Neural cell (in vitro differentiated cells): ENCODE data around the gene DPP7. TPM values are rescaled to one million over a fixed set of nuclear protein-coding genes. Genes with fewer than 3 reads are reported as not detected.

Experiments used
- H2AFZ ChIP-seq: fragments of 200-600, 300-800 bp; sonication (generic), shearing (Covaris generic); 2 replicates; pipeline ENCODE4 v1.6.0; 2014; ENCODE audit warnings: low read depth, mild to moderate bottlenecking, antibody characterized with exemption, low read length, moderate library complexity
- H3F3A ChIP-seq: fragments of 200-600 bp; shearing (Covaris generic); 2 replicates; pipeline ENCODE4 v1.6.1; 2016; ENCODE audit warnings: mild to moderate bottlenecking, moderate library complexity, mixed read lengths, antibody characterized with exemption, low read length; ENCODE audit not compliant: insufficient read depth, poor library complexity, severe bottlenecking
- H3K27ac ChIP-seq: fragments of 200-600, 300-800 bp; sonication (generic), shearing (Covaris generic); 2 replicates; pipeline ENCODE4 v1.5.1; 2014; ENCODE audit warnings: mild to moderate bottlenecking, low read length, moderate library complexity
- H3K27me3 ChIP-seq: fragments of 300-800, 200-600 bp; sonication (generic), shearing (Covaris generic); 2 replicates; pipeline ENCODE4 v1.6.0; 2014; ENCODE audit warnings: mild to moderate bottlenecking, low read depth, low read length, moderate library complexity; ENCODE audit not compliant: insufficient read depth
- H3K36me3 ChIP-seq: fragments of 300-800, 200-600 bp; sonication (generic), shearing (Covaris generic); 2 replicates; pipeline ENCODE4 v1.5.1; 2014; ENCODE audit warnings: mild to moderate bottlenecking, antibody characterized with exemption, low read length, moderate library complexity; ENCODE audit not compliant: insufficient read depth
- H3K4me2 ChIP-seq: fragments of 300-800, 200-600 bp; sonication (generic), shearing (Covaris generic); 2 replicates; pipeline ENCODE4 v1.6.0; 2014; ENCODE audit warnings: mild to moderate bottlenecking, low read length
- H3K4me3 ChIP-seq: fragments of 300-800, 200-600 bp; sonication (generic), shearing (Covaris generic); 2 replicates; pipeline ENCODE4 v1.5.1; 2014; ENCODE audit warnings: mild to moderate bottlenecking, low read length, moderate library complexity
- H3K79me2 ChIP-seq: fragments of 200-600 bp; shearing (Covaris generic); replicated peaks from 2 replicates; pipeline ENCODE4 v1.6.0; 2014; ENCODE audit warnings: mild to moderate bottlenecking, low read length, moderate library complexity; ENCODE audit not compliant: insufficient read depth
- H3K9ac ChIP-seq: fragments of 300-800, 200-600 bp; sonication (generic), shearing (Covaris generic); 2 replicates; pipeline ENCODE4 v1.6.1; 2016; ENCODE audit warnings: mild to moderate bottlenecking, low read length, mixed read lengths
- H3K9me2 ChIP-seq: fragments of 200-600 bp; shearing (Covaris generic); 2 replicates; pipeline ENCODE4 v1.6.1; 2016; ENCODE audit warnings: mild to moderate bottlenecking, low read length, mixed read lengths; ENCODE audit not compliant: insufficient read depth
- H3K9me3 ChIP-seq: fragments of 200-600, 300-800 bp; sonication (generic), shearing (Covaris generic); 2 replicates; pipeline ENCODE4 v1.6.1; 2016; ENCODE audit warnings: mild to moderate bottlenecking, mixed run types, low read length, moderate library complexity, mixed read lengths
- H4K20me1 ChIP-seq: fragments of 200-600 bp; shearing (Covaris generic); 2 replicates; pipeline ENCODE4 v1.6.1; 2016; ENCODE audit warnings: mild to moderate bottlenecking, mixed run types; ENCODE audit not compliant: insufficient read depth
- CTCF ChIP-seq: fragments of 450-650 bp; IDR thresholded peaks from 2 replicates; pipeline ENCODE4 v1.5.1; 2014; ENCODE audit warnings: antibody characterized with exemption, mild to moderate bottlenecking, moderate library complexity; ENCODE audit not compliant: poor library complexity, severe bottlenecking
- EP300 ChIP-seq: fragments of 450-650 bp; conservative IDR thresholded peaks from 2 replicates; pipeline ENCODE4 v1.6.1; 2014; ENCODE audit warnings: antibody characterized with exemption, mild to moderate bottlenecking, moderate library complexity; ENCODE audit not compliant: poor library complexity, severe bottlenecking
- EZH2 ChIP-seq: fragments of 200-600, 300-800 bp; shearing (Covaris generic), sonication (generic); IDR thresholded peaks from 2 replicates; pipeline ENCODE4 v1.6.1; 2014; ENCODE audit warnings: antibody characterized with exemption, low read length, borderline replicate concordance, mild to moderate bottlenecking; ENCODE audit not compliant: insufficient read depth, poor library complexity, severe bottlenecking
- MXI1 ChIP-seq: fragments of 450-650 bp; conservative IDR thresholded peaks from 2 replicates; pipeline ENCODE4 v1.6.1; 2014; ENCODE audit warnings: antibody characterized with exemption, mild to moderate bottlenecking; ENCODE audit not compliant: poor library complexity, severe bottlenecking
- POLR2AphosphoS5 ChIP-seq: IDR thresholded peaks from 2 replicates; pipeline ENCODE4 v1.6.1; 2012
- RAD21 ChIP-seq: fragments of 450-650 bp; conservative IDR thresholded peaks from 2 replicates; pipeline ENCODE4 v1.6.1; 2014; ENCODE audit warnings: antibody characterized with exemption, mild to moderate bottlenecking, moderate library complexity
- SMC3 ChIP-seq: fragments of 450-650 bp; conservative IDR thresholded peaks from 2 replicates; pipeline ENCODE4 v1.6.1; 2014; ENCODE audit warnings: antibody characterized with exemption, mild to moderate bottlenecking, moderate library complexity; ENCODE audit not compliant: poor library complexity
- TAF1 ChIP-seq: IDR thresholded peaks from 2 replicates; pipeline ENCODE4 v1.6.1; 2012; ENCODE audit warnings: low read depth
- polyA plus RNA-seq: library from polyadenylated mRNA; depleted of rRNA; stranded (reverse); fragments of >200 nt; gene quantifications from 2 replicates; pipeline ENCODE4 v1.2.3, GENCODE V29; 2014
- TF ChIP-seq, protein P1 (sequence below): IDR thresholded peaks from 2 replicates; pipeline ENCODE4 v1.6.1; 2012; ENCODE audit warnings: borderline replicate concordance

Gene DPP7
- polyA plus RNA-seq, 1 donor from 2014 or later = 23.3 TPM

GRCh38 chr9:137149363-137149762 lies 34.8 kb upstream of the DPP7 start:
- Histone ChIP-seq H2AFZ (no peak overlapping the region), H3K4me2 (no peak overlapping the region), H3K9me2 (no peaks in the 10 kb centered on the region), H4K20me1 (no peaks in the 10 kb centered on the region), H3F3A (no peaks in the 10 kb centered on the region), H3K4me3 (no peak overlapping the region), H3K79me2 (no peaks in the 10 kb centered on the region), H3K9ac (no peak overlapping the region), H3K36me3 (no peaks in the 10 kb centered on the region), H3K9me3 (no peaks in the 10 kb centered on the region), H3K27me3 (no peaks in the 10 kb centered on the region), H3K27ac (no peak overlapping the region)
- no peak for TF ChIP-seq TAF1
- no peak for TF ChIP-seq CTCF
- no peak for TF ChIP-seq POLR2AphosphoS5
- TF ChIP-seq RAD21 = no peak
- TF ChIP-seq, protein P1, sequence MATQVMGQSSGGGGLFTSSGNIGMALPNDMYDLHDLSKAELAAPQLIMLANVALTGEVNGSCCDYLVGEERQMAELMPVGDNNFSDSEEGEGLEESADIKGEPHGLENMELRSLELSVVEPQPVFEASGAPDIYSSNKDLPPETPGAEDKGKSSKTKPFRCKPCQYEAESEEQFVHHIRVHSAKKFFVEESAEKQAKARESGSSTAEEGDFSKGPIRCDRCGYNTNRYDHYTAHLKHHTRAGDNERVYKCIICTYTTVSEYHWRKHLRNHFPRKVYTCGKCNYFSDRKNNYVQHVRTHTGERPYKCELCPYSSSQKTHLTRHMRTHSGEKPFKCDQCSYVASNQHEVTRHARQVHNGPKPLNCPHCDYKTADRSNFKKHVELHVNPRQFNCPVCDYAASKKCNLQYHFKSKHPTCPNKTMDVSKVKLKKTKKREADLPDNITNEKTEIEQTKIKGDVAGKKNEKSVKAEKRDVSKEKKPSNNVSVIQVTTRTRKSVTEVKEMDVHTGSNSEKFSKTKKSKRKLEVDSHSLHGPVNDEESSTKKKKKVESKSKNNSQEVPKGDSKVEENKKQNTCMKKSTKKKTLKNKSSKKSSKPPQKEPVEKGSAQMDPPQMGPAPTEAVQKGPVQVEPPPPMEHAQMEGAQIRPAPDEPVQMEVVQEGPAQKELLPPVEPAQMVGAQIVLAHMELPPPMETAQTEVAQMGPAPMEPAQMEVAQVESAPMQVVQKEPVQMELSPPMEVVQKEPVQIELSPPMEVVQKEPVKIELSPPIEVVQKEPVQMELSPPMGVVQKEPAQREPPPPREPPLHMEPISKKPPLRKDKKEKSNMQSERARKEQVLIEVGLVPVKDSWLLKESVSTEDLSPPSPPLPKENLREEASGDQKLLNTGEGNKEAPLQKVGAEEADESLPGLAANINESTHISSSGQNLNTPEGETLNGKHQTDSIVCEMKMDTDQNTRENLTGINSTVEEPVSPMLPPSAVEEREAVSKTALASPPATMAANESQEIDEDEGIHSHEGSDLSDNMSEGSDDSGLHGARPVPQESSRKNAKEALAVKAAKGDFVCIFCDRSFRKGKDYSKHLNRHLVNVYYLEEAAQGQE = no peak
- TF ChIP-seq EZH2 = no peak
- TF ChIP-seq EP300 = no peak
- TF ChIP-seq SMC3 = no peak
- no peak for TF ChIP-seq MXI1

DNA sequence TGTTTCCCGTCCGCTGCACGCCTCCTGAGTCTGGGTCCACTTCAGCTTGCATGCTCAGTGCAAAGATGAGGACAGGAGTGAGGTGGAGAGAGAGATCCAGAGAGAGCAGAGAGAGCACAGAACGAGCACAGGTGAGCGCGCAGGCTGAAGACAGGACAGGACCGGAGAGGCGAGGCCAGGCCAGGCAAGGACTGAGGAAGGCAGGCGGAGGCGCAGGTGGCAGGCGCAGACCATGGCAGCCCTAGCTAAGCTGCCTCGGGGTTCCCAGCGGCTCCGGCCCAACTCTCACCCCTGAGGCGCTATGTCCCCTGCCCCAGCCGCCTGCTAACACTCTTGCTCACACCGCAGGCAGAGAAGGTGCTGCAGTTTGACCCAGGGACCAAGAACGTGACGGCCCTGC lies 34.1 kb upstream of the DPP7 start:
- Histone ChIP-seq H3K4me3 (no peak overlapping the region), H3K27ac (no peak overlapping the region), H3K9ac (no peak overlapping the region), H3F3A (no peaks in the 10 kb centered on the region), H3K9me3 (no peaks in the 10 kb centered on the region), H3K36me3 (no peaks in the 10 kb centered on the region), H3K9me2 (no peaks in the 10 kb centered on the region), H3K4me2 (no peak overlapping the region), H4K20me1 (no peaks in the 10 kb centered on the region), H3K27me3 (peaks cover 5% of the 10 kb centered on the region), H3K79me2 (no peaks in the 10 kb centered on the region), H2AFZ (no peak overlapping the region)
- no peak for TF ChIP-seq POLR2AphosphoS5
- no peak for TF ChIP-seq MXI1
- TF ChIP-seq EZH2 = no peak
- no peak for TF ChIP-seq RAD21
- no peak for TF ChIP-seq TAF1
- TF ChIP-seq SMC3 = no peak
- TF ChIP-seq, protein P1 = no peak
- no peak for TF ChIP-seq CTCF
- no peak for TF ChIP-seq EP300
